Effector memory CD8-positive, alpha-beta T cell (primary cell): ENCODE measurements around the gene IGSF23.
"Not testable (repeated sequence)": the region's sequence is repeated elsewhere in the genome, so short reads cannot be mapped to it uniquely, and the experiment has no call there.

Experiments used
- ATAC-seq: fragments of 150-1000 bp; cut with Tn5 transposase; replicated peaks from 2 replicates; pipeline ENCODE4 v1.10.0; 2021; ENCODE audit warnings: mild to moderate bottlenecking, moderate library complexity
- DNase-seq, 3 experiments: peaks; one replicate each; pipeline ENCODE4 v3.0.0; 2021
- H3K27ac Mint-ChIP-seq, 2 donors: one replicate each; pipeline ENCODE4 v1.8.0; 2022; ENCODE audit warnings: mild to moderate bottlenecking in 2 of 2, mixed read lengths in 2 of 2, moderate library complexity in 2 of 2
- H3K27me3 Mint-ChIP-seq, 2 donors: one replicate each; pipeline ENCODE4 v1.8.0; 2022; ENCODE audit warnings: mixed read lengths in 2 of 2
- H3K36me3 Mint-ChIP-seq: one replicate; pipeline ENCODE4 v1.8.0; 2022; ENCODE audit warnings: mild to moderate bottlenecking, moderate library complexity, mixed read lengths; ENCODE audit not compliant: insufficient read depth
- H3K4me1 Mint-ChIP-seq, 2 donors: one replicate each; pipeline ENCODE4 v1.8.0; 2022; ENCODE audit warnings: low read depth in 2 of 2, mixed read lengths in 2 of 2
- H3K4me3 Mint-ChIP-seq, 2 donors: one replicate each; pipeline ENCODE4 v1.8.0; 2022; ENCODE audit warnings: mild to moderate bottlenecking in 2 of 2, mixed read lengths in 2 of 2, moderate library complexity in 2 of 2
- H3K9me3 Mint-ChIP-seq, 2 donors: one replicate each; pipeline ENCODE4 v1.8.0; 2022; ENCODE audit warnings: mixed read lengths in 2 of 2

The IGSF23 gene

DNA sequence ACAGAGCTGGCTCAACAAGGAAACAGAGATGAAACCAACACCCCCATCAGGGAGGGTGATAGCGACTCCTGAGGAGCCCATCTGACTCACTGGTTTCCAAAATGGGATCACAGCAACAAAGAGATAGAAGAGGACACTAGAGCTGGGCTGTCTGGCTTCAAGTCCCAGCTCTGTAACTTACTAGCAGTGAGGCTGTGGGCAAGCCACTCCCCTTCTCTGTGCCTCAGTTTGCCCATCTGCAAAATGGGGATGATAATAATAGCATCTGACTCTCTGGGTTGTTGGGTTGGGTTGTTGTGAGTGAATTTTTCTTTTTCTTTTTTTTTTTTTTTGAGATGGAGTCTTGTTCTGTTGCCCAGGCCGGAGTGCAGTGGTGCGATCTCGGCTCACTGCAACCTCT is 14.3 kb downstream of the IGSF23 start:
- Mint-ChIP-seq H3K36me3 (no peaks in the 10 kb centered on the region), H3K27ac (no peak overlapping the region), H3K27me3 (peaks cover 41 to 44% of the 10 kb centered on the region in 2 donors), H3K4me3 (no peak overlapping the region), H3K4me1 (no peaks in the 10 kb centered on the region), H3K9me3 (peaks cover 6 to 7% of the 10 kb centered on the region in 2 donors)
- DNase-seq (no peak), ATAC-seq (no peak)

- Mint-ChIP-seq H3K36me3 (no peaks in the 10 kb centered on the region), H3K4me3 (no peak overlapping the region), H3K27ac (no peak overlapping the region), H3K4me1 (no peaks in the 10 kb centered on the region), H3K27me3 (peaks cover 38 to 42% of the 10 kb centered on the region in 2 donors), H3K9me3 (peaks cover 6 to 7% of the 10 kb centered on the region in 2 donors)
- DNase-seq (no peak), ATAC-seq (no peak)
These were observed 15.4 kb downstream of the IGSF23 start for GRCh38 chr19:44628793-44629192.

DNA sequence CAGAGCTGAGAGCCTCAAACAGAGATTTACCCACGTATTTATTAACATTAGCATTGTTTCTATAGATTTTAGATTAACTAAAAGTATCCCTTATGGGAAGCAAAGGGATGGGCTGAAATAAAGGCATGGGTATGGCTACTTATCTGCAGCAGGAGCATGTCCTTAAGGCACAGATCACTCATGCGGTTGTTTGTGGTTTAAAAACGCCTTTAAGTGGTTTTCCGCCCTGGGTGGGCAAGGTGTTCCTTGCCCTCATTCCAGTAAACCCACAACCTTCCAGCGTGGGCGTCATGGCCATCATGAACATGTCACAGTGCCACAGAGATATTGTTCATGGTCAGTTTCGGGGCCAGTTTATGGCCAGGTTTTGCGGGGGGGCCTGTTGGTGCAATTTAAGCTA is 18.2 kb downstream of the IGSF23 start:
- H3K27ac Mint-ChIP-seq, H3K36me3 Mint-ChIP-seq, H3K4me3 Mint-ChIP-seq, H3K9me3 Mint-ChIP-seq, ATAC-seq, H3K4me1 Mint-ChIP-seq, DNase-seq: not testable (repeated sequence)
- H3K27me3 Mint-ChIP-seq: peaks cover 35 to 57% of the 10 kb centered on the region in 2 donors

- not testable (repeated sequence) for H3K4me1 Mint-ChIP-seq, H3K9me3 Mint-ChIP-seq, H3K27ac Mint-ChIP-seq, H3K36me3 Mint-ChIP-seq, ATAC-seq, H3K4me3 Mint-ChIP-seq, DNase-seq
- H3K27me3 Mint-ChIP-seq: peaks cover 20 to 49% of the 10 kb centered on the region in 2 donors
These were observed 20.7 kb downstream of the IGSF23 start for GRCh38 chr19:44634058-44634457.

DNA sequence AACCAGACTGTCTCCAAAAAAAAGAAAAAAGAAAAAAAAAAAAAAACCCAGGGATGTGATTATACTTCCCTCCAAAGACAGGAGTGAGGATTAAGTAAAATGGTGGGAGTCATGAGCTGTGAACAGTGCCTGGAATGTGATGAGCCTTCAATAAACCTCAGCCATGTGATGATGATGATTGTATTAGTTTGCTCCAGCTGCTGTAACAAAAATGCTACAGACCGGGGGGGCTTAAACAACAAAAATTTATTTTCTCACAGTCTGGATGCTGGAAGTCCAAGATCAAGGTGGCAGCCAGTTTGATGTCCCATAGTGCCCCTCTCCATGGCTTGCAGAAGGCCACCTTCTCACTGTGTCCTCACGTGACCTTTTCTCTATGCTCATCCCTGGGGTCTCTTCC is 21.4 kb downstream of the IGSF23 start:
- Mint-ChIP-seq H3K27ac (no peak overlapping the region), H3K4me1 (no peaks in the 10 kb centered on the region), H3K4me3 (no peak overlapping the region), H3K27me3 (peaks cover 20 to 55% of the 10 kb centered on the region in 2 donors), H3K9me3 (no peaks in the 10 kb centered on the region), H3K36me3 (no peaks in the 10 kb centered on the region)
- no peak for ATAC-seq
- no peak for DNase-seq

- Mint-ChIP-seq H3K9me3 (no peaks in the 10 kb centered on the region), H3K27ac (no peak overlapping the region), H3K36me3 (no peaks in the 10 kb centered on the region), H3K4me1 (no peaks in the 10 kb centered on the region), H3K27me3 (peaks cover 13 to 58% of the 10 kb centered on the region in 2 donors), H3K4me3 (no peak overlapping the region)
- ATAC-seq: no peak
- DNase-seq: no peak
These were observed 22.4 kb downstream of the IGSF23 start for GRCh38 chr19:44635581-44636438.

GRCh38 chr19:44636439-44637389 is 23.4 kb downstream of the IGSF23 start:
- ATAC-seq: no peak
- H3K4me3 Mint-ChIP-seq: no peak overlapping the region
- no peaks in the 10 kb centered on the region for H3K4me1 Mint-ChIP-seq

GRCh38 chr19:44637390-44637764 is 24.0 kb downstream of the IGSF23 start:
- no peak for DNase-seq
- Mint-ChIP-seq H3K4me1 (no peaks in the 10 kb centered on the region), H3K36me3 (no peaks in the 10 kb centered on the region), H3K4me3 (no peak overlapping the region), H3K27ac (no peak overlapping the region), H3K9me3 (no peaks in the 10 kb centered on the region), H3K27me3 (peaks cover 12 to 69% of the 10 kb centered on the region in 2 donors)
- ATAC-seq: no peak

More at GRCh38 chr19:44636439-44637389, 23.4 kb downstream of the IGSF23 start:
- Mint-ChIP-seq H3K9me3 (no peaks in the 10 kb centered on the region), H3K36me3 (no peaks in the 10 kb centered on the region), H3K27me3 (peaks cover 12 to 65% of the 10 kb centered on the region in 2 donors), H3K27ac (no peak overlapping the region)
- DNase-seq: no peak

GRCh38 chr19:44640518-44640917 is 27.2 kb downstream of the IGSF23 start:
- Mint-ChIP-seq H3K4me1 (peaks cover 0 to 3% of the 10 kb centered on the region in 2 donors), H3K27ac (no peak overlapping the region), H3K36me3 (no peaks in the 10 kb centered on the region), H3K4me3 (no peak overlapping the region), H3K9me3 (no peaks in the 10 kb centered on the region), H3K27me3 (peaks cover under 1 to 65% of the 10 kb centered on the region in 2 donors)
- DNase-seq: no peak
- ATAC-seq: no peak

- DNase-seq (no peak), ATAC-seq (no peak)
- no peaks in the 10 kb centered on the region for H3K36me3 Mint-ChIP-seq
- peaks cover 0 to 3% of the 10 kb centered on the region in 2 donors for H3K4me1 Mint-ChIP-seq
- H3K27me3 Mint-ChIP-seq: peaks cover 9 to 66% of the 10 kb centered on the region in 2 donors
- no peak overlapping the region for H3K27ac Mint-ChIP-seq
- no peak overlapping the region for H3K4me3 Mint-ChIP-seq
- no peaks in the 10 kb centered on the region for H3K9me3 Mint-ChIP-seq
These were observed 28.3 kb downstream of the IGSF23 start for GRCh38 chr19:44641501-44642265.

DNA sequence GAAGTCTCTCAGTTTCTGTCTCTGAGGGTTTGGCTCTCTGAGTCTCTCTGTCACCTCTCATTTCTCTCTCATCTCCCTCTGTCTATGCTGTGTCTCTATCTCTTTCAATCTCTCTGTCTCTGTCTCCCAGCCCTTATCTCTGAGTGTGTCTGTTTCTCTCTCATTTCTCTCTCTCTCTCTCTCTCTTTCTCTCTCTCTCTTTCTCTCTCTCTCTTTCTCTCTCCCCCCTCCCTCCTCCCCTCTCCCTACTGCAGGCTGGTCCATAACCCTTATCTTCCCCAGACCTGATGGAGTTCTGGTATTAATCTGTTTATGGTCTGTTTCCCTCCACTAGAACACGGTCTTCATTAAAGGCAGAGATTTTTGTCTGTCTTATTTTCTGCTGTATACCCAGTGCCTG is 29.0 kb downstream of the IGSF23 start:
- DNase-seq (no peak), ATAC-seq (no peak)
- H3K4me1 Mint-ChIP-seq: peaks cover 0 to 3% of the 10 kb centered on the region in 2 donors
- no peak overlapping the region for H3K27ac Mint-ChIP-seq
- H3K4me3 Mint-ChIP-seq: no peak overlapping the region
- no peaks in the 10 kb centered on the region for H3K36me3 Mint-ChIP-seq
- H3K27me3 Mint-ChIP-seq: peaks cover 12 to 70% of the 10 kb centered on the region in 2 donors
- H3K9me3 Mint-ChIP-seq: no peaks in the 10 kb centered on the region

- Mint-ChIP-seq H3K36me3 (no peaks in the 10 kb centered on the region), H3K4me1 (peaks cover 0 to 3% of the 10 kb centered on the region in 2 donors), H3K4me3 (peak within 1 kb of the TSS; percentile 55 to 63), H3K9me3 (no peaks in the 10 kb centered on the region), H3K27me3 (peaks cover 12 to 73% of the 10 kb centered on the region in 2 donors), H3K27ac (peak within 1 kb of the TSS in 1 of 2 donors; percentile 38)
- DNase-seq (no peak), ATAC-seq (peak; percentile 21)
These were observed 30.4 kb downstream of the IGSF23 start, which contains the start of gene PVR for GRCh38 chr19:44643605-44644401. Gene PVR (plus strand): TSS chr19:44643910. CDS start chr19:44644097, 187 bp downstream.
